Natural killer cell (primary cell): Measurements from ENCODE around the gene GPR84. TPM values are rescaled to one million over a fixed set of nuclear protein-coding genes. Genes with fewer than 3 reads are reported as not detected.

Experiments used
- ATAC-seq, 3 donors: fragments of 150-1000 bp in 2 of 3; fragments of 200-7000 bp in 1 of 3; cut with Tn5 transposase; 1 replicate in 1 of 3; 2 replicates in 2 of 3; pipeline ENCODE4 v1.10.0; 2021; ENCODE audit warnings: mild to moderate bottlenecking in 2 of 3, moderate library complexity in 2 of 3
- DNase-seq, 2 donors: peaks; one replicate each; pipeline versions ENCODE4 v3.0.0 to v3.0.0-alpha.2; 2013 to 2021; ENCODE audit warnings: mixed read lengths in 1 of 2
- H3K27ac ChIP-seq: one replicate; pipeline ENCODE4 v1.5.1; 2013; ENCODE audit warnings: mild to moderate bottlenecking, low read length
- H3K27me3 ChIP-seq: one replicate; pipeline ENCODE4 v1.6.1; 2013; ENCODE audit warnings: low read length; ENCODE audit not compliant: control insufficient read depth, insufficient read depth
- H3K36me3 ChIP-seq: one replicate; pipeline ENCODE4 v1.6.1; 2013; ENCODE audit warnings: low read length; ENCODE audit not compliant: control insufficient read depth, insufficient read depth
- H3K4me1 ChIP-seq: one replicate; pipeline ENCODE4 v1.6.1; 2013; ENCODE audit warnings: low read length; ENCODE audit not compliant: control insufficient read depth, insufficient read depth
- H3K4me3 ChIP-seq: one replicate; pipeline ENCODE4 v1.5.1; 2013; ENCODE audit warnings: low read length
- H3K9me3 ChIP-seq: one replicate; pipeline ENCODE4 v1.6.1; 2013; ENCODE audit warnings: low read length; ENCODE audit not compliant: control insufficient read depth, insufficient read depth
- H3K27ac Mint-ChIP-seq, 2 donors: one replicate each; pipeline ENCODE4 v1.8.0; 2022; ENCODE audit warnings: mild to moderate bottlenecking in 2 of 2, mixed read lengths in 2 of 2, moderate library complexity in 1 of 2
- H3K27me3 Mint-ChIP-seq, 2 donors: one replicate each; pipeline ENCODE4 v1.8.0; 2022; ENCODE audit warnings: low read depth in 2 of 2, mixed read lengths in 2 of 2
- H3K36me3 Mint-ChIP-seq: one replicate; pipeline ENCODE4 v1.8.0; 2022; ENCODE audit warnings: mixed read lengths
- H3K4me1 Mint-ChIP-seq, 2 donors: one replicate each; pipeline ENCODE4 v1.8.0; 2022; ENCODE audit warnings: mixed read lengths in 2 of 2
- H3K4me3 Mint-ChIP-seq: one replicate; pipeline ENCODE4 v1.8.0; 2022; ENCODE audit warnings: mild to moderate bottlenecking, moderate library complexity, mixed read lengths
- H3K9me3 Mint-ChIP-seq, 2 donors: one replicate each; pipeline ENCODE4 v1.8.0; 2022; ENCODE audit warnings: mixed read lengths in 2 of 2
- CTCF ChIP-seq: fragments of 200-600 bp; IDR thresholded peaks from one replicate; pipeline ENCODE4 v1.8.0; 2022; ENCODE audit warnings: antibody characterized with exemption
- WGBS: methylation state at CpG from one replicate; pipeline ENCODE4 v1.1.7; 2013; ENCODE audit warnings: missing lambda C conversion rate; ENCODE audit not compliant: insufficient coverage; 5-methylcytosine and 5-hydroxymethylcytosine counted together
- intact Hi-C: fragments of 100-400 bp; cut with micrococcal nuclease; formaldehyde crosslinking; loops from one replicate; pipeline ENCODE4 v1.14.2; 2022
- total RNA-seq, 4 donors: library from RNA; stranded (reverse); fragments of 120-200 nt in 1 of 4; gene quantifications; one replicate each; pipeline versions ENCODE4 v1.2.3 to v1.2.4, GENCODE V29; 2013 to 2022

Gene GPR84
- total RNA-seq, 3 donors from 2014 or later (not counting 1 experiment from before 2014, with no cell fraction given) = 0.45 to 4.9 (median 0.59) TPM

GRCh38 chr12:54392485-54393206 lies 28.4 kb upstream of the GPR84 start:
- Histone ChIP-seq H3K27ac (no peak overlapping the region), H3K9me3 (no peaks in the 10 kb centered on the region), H3K36me3 (peaks cover 37% of the 10 kb centered on the region), H3K27me3 (no peaks in the 10 kb centered on the region), H3K4me1 (peaks cover 50% of the 10 kb centered on the region), H3K4me3 (no peak overlapping the region)
- no peak overlapping the region for H3K27ac Mint-ChIP-seq
- 90% methylated on average over 8 of the region's 8 CpGs for WGBS
- TF ChIP-seq CTCF = no peak
- peak overlapping the region; percentile 88 for H3K4me3 Mint-ChIP-seq
- no peak for DNase-seq
- no peak for ATAC-seq
- no peaks in the 10 kb centered on the region for H3K27me3 Mint-ChIP-seq
- peaks cover 22 to 50% of the 10 kb centered on the region in 2 donors for H3K4me1 Mint-ChIP-seq
- H3K36me3 Mint-ChIP-seq = no peaks in the 10 kb centered on the region
- intact Hi-C loops = no loop called here
- H3K9me3 Mint-ChIP-seq = no peaks in the 10 kb centered on the region

- Mint-ChIP-seq H3K27me3 (no peaks in the 10 kb centered on the region), H3K4me3 (peak overlapping the region; percentile 88), H3K4me1 (peaks cover 22 to 41% of the 10 kb centered on the region in 2 donors), H3K27ac (peak overlapping the region in 1 of 2 donors; percentile 17), H3K36me3 (no peaks in the 10 kb centered on the region), H3K9me3 (no peaks in the 10 kb centered on the region)
- TF ChIP-seq CTCF = no peak
- no peaks in the 10 kb centered on the region for H3K9me3 ChIP-seq
- peaks cover 49% of the 10 kb centered on the region for H3K4me1 ChIP-seq
- H3K27ac ChIP-seq = no peak overlapping the region
- peak overlapping the region; percentile 30 for H3K4me3 ChIP-seq
- H3K36me3 ChIP-seq = peaks cover 21% of the 10 kb centered on the region
- ATAC-seq (peak; percentile 82 to 91 (median 85)), DNase-seq (peak; percentile 58 to 86)
- intact Hi-C loops = no loop called here
- WGBS = under 1% methylated on average over 44 of the region's 51 CpGs
- H3K27me3 ChIP-seq = no peaks in the 10 kb centered on the region
Measured at GRCh38 chr12:54390668-54391551, 26.6 kb upstream of the GPR84 start.

GRCh38 chr12:54390176-54390667 lies 25.9 kb upstream of the GPR84 start:
- no peaks in the 10 kb centered on the region for H3K27me3 Mint-ChIP-seq
- ATAC-seq (no peak), DNase-seq (no peak)
- peak overlapping the region in 1 of 2 donors; percentile 17 for H3K27ac Mint-ChIP-seq
- 44% methylated on average over 3 of the region's 7 CpGs for WGBS
- Histone ChIP-seq H3K9me3 (no peaks in the 10 kb centered on the region), H3K4me3 (no peak overlapping the region), H3K27me3 (no peaks in the 10 kb centered on the region), H3K27ac (no peak overlapping the region), H3K4me1 (peaks cover 54% of the 10 kb centered on the region), H3K36me3 (peaks cover 16% of the 10 kb centered on the region)
- H3K9me3 Mint-ChIP-seq = no peaks in the 10 kb centered on the region
- H3K4me1 Mint-ChIP-seq = peaks cover 22 to 39% of the 10 kb centered on the region in 2 donors
- intact Hi-C loops = no loop called here
- peak overlapping the region; percentile 65 for H3K4me3 Mint-ChIP-seq
- no peak for TF ChIP-seq CTCF
- no peaks in the 10 kb centered on the region for H3K36me3 Mint-ChIP-seq
